ENCODE results near the gene LTBP2. TPM values are rescaled to one million over a fixed set of nuclear protein-coding genes. Genes with fewer than 3 reads are reported as not detected.

LTBP2 gene
- polyA plus RNA-seq, 1 donor from 2014 or later: 0.33 TPM

DNA sequence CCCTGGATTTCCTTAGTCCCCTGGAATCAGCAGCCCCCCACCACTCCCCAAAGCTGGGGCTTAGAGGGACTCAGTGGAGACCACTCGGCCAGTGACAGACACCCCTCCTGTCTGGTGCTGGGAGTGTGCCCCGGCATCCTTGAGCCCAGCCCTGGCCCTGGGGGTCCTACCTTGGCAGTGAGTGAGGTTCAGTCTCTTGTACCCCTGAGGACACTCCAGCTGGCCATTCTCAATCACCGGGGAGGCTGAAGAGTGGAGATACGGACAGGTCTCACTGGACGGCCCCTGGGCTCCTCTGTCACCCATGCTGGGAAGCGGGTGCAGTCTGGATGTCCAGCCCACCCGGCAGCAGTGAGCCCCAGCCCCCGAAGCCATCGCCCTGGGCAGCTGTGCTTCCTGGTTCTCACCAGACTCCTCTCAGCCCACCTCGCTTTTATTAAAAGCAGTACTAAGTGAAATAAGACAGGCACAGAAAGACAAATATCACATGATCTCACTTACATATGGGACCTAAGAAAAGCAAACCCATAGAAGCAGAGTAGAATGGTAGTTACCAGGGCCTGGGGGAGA lies 76.2 kb downstream of the LTBP2 start:
- TF ChIP-seq POLR2AphosphoS5 (IDR thresholded peaks at IDR 0.05) (no peak), EZH2 (IDR thresholded peaks at IDR 0.05; ENCODE audit: borderline replicate concordance, insufficient read depth, low read length, poor library complexity, severe bottlenecking) (no peak), MXI1 (conservative IDR thresholded peaks at IDR 0.05; ENCODE audit: poor library complexity, severe bottlenecking) (no peak), TAF1 (IDR thresholded peaks at IDR 0.05; ENCODE audit: low read depth) (no peak), EP300 (conservative IDR thresholded peaks at IDR 0.05; ENCODE audit: poor library complexity, severe bottlenecking) (no peak), RAD21 (conservative IDR thresholded peaks at IDR 0.05) (no peak), SMC3 (conservative IDR thresholded peaks at IDR 0.05; ENCODE audit: poor library complexity) (no peak)
- TF ChIP-seq, protein P1, sequence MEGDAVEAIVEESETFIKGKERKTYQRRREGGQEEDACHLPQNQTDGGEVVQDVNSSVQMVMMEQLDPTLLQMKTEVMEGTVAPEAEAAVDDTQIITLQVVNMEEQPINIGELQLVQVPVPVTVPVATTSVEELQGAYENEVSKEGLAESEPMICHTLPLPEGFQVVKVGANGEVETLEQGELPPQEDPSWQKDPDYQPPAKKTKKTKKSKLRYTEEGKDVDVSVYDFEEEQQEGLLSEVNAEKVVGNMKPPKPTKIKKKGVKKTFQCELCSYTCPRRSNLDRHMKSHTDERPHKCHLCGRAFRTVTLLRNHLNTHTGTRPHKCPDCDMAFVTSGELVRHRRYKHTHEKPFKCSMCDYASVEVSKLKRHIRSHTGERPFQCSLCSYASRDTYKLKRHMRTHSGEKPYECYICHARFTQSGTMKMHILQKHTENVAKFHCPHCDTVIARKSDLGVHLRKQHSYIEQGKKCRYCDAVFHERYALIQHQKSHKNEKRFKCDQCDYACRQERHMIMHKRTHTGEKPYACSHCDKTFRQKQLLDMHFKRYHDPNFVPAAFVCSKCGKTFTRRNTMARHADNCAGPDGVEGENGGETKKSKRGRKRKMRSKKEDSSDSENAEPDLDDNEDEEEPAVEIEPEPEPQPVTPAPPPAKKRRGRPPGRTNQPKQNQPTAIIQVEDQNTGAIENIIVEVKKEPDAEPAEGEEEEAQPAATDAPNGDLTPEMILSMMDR (IDR thresholded peaks at IDR 0.05; ENCODE audit: poor library complexity, severe bottlenecking): no peak
- Histone ChIP-seq H3K9me3 (ENCODE audit: low read length) (no peaks in the 10 kb centered on the region), H3K4me2 (ENCODE audit: low read length) (no peak overlapping the region), H3K79me2 (replicated peaks; ENCODE audit: insufficient read depth, low read length) (no peaks in the 10 kb centered on the region), H3K36me3 (ENCODE audit: insufficient read depth, low read length) (no peaks in the 10 kb centered on the region), H3K4me3 (ENCODE audit: low read length) (no peak overlapping the region), H2AFZ (ENCODE audit: low read depth, low read length) (no peak overlapping the region), H3K9ac (ENCODE audit: low read length) (no peak overlapping the region), H4K20me1 (ENCODE audit: insufficient read depth) (no peaks in the 10 kb centered on the region), H3K9me2 (ENCODE audit: insufficient read depth, low read length) (no peaks in the 10 kb centered on the region), H3F3A (ENCODE audit: insufficient read depth, low read length, poor library complexity, severe bottlenecking) (no peaks in the 10 kb centered on the region), H3K27ac (ENCODE audit: low read length) (no peak overlapping the region), H3K27me3 (ENCODE audit: insufficient read depth, low read depth, low read length) (no peaks in the 10 kb centered on the region)

DNA sequence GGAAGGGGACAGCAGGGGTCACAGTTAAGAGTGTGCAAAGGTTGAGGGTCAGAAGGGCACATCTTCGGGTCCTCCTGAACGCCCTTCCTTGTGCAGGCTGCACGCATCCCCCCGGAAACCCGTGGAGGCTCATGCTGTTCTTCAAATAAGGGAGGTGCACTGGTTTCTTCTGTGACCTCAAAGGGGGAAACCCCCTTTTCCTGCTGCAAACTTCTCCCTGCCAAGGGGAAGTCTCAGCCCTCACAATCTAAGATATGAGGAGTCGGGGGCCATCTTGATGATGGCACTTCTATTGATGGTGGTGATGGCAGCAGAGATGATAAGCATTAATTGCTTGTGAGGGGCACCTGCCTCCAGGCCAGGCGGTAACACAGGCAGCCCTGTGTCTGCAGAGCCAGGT lies 78.5 kb downstream of the LTBP2 start:
- Histone ChIP-seq H4K20me1 (ENCODE audit: insufficient read depth) (no peaks in the 10 kb centered on the region), H3K27ac (ENCODE audit: low read length) (no peak overlapping the region), H3K9me2 (ENCODE audit: insufficient read depth, low read length) (no peaks in the 10 kb centered on the region), H3K4me3 (ENCODE audit: low read length) (no peak overlapping the region), H3K4me2 (ENCODE audit: low read length) (no peak overlapping the region), H3F3A (ENCODE audit: insufficient read depth, low read length, poor library complexity, severe bottlenecking) (no peaks in the 10 kb centered on the region), H2AFZ (ENCODE audit: low read depth, low read length) (no peak overlapping the region), H3K9me3 (ENCODE audit: low read length) (no peaks in the 10 kb centered on the region), H3K36me3 (ENCODE audit: insufficient read depth, low read length) (no peaks in the 10 kb centered on the region), H3K27me3 (ENCODE audit: insufficient read depth, low read depth, low read length) (no peaks in the 10 kb centered on the region), H3K9ac (ENCODE audit: low read length) (no peak overlapping the region), H3K79me2 (replicated peaks; ENCODE audit: insufficient read depth, low read length) (no peaks in the 10 kb centered on the region)
- no peak for TF ChIP-seq EZH2 (IDR thresholded peaks at IDR 0.05; ENCODE audit: borderline replicate concordance, insufficient read depth, low read length, poor library complexity, severe bottlenecking)
- TF ChIP-seq, protein P1 (IDR thresholded peaks at IDR 0.05; ENCODE audit: poor library complexity, severe bottlenecking): no peak
- TF ChIP-seq, protein P2, sequence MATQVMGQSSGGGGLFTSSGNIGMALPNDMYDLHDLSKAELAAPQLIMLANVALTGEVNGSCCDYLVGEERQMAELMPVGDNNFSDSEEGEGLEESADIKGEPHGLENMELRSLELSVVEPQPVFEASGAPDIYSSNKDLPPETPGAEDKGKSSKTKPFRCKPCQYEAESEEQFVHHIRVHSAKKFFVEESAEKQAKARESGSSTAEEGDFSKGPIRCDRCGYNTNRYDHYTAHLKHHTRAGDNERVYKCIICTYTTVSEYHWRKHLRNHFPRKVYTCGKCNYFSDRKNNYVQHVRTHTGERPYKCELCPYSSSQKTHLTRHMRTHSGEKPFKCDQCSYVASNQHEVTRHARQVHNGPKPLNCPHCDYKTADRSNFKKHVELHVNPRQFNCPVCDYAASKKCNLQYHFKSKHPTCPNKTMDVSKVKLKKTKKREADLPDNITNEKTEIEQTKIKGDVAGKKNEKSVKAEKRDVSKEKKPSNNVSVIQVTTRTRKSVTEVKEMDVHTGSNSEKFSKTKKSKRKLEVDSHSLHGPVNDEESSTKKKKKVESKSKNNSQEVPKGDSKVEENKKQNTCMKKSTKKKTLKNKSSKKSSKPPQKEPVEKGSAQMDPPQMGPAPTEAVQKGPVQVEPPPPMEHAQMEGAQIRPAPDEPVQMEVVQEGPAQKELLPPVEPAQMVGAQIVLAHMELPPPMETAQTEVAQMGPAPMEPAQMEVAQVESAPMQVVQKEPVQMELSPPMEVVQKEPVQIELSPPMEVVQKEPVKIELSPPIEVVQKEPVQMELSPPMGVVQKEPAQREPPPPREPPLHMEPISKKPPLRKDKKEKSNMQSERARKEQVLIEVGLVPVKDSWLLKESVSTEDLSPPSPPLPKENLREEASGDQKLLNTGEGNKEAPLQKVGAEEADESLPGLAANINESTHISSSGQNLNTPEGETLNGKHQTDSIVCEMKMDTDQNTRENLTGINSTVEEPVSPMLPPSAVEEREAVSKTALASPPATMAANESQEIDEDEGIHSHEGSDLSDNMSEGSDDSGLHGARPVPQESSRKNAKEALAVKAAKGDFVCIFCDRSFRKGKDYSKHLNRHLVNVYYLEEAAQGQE (IDR thresholded peaks at IDR 0.05; ENCODE audit: borderline replicate concordance): no peak
- TF ChIP-seq SMC3 (conservative IDR thresholded peaks at IDR 0.05; ENCODE audit: poor library complexity): no peak
- TF ChIP-seq TAF1 (IDR thresholded peaks at IDR 0.05; ENCODE audit: low read depth): no peak
- TF ChIP-seq MXI1 (conservative IDR thresholded peaks at IDR 0.05; ENCODE audit: poor library complexity, severe bottlenecking): no peak
- TF ChIP-seq EP300 (conservative IDR thresholded peaks at IDR 0.05; ENCODE audit: poor library complexity, severe bottlenecking): no peak
- TF ChIP-seq POLR2AphosphoS5 (IDR thresholded peaks at IDR 0.05): no peak
- TF ChIP-seq RAD21 (conservative IDR thresholded peaks at IDR 0.05): no peak

All from neural cell (in vitro differentiated cells).